ENCODE measurements around the gene CCDC102A. TPM values are rescaled to one million over a fixed set of nuclear protein-coding genes. Genes with fewer than 3 reads are reported as not detected.

Gene CCDC102A
- total and polyA plus RNA-seq, 9 of the 15 experiments (the other 6 are each of a cell fraction or from before 2014, with no cell fraction given), result 0.03 to 4.9 (median 1.4) TPM

DNA sequence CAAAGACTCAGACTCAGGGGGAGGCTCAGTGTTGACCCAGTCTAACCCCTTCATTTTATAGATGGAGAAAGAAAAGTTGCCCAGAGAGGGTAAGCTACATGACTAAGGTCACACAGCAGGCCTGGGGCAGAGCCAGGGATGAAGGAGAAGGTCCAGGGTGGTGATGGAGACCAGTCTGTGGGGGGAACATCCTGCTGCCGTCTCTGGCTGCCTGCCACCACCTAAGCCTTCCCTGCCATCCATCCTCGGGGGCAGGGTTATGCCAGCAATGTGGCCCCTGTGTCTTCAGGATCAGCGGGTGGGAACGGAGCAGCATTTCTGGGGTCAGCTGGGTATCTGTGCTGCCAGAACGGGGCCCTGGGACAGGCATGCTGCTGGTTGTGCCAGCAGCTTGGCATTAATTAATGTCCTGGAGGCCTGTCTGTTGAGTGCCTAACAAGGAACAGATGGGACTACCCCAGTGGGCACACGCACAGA, 55.6 kb downstream of the CCDC102A start (continued):
- TF ChIP-seq, protein P1, sequence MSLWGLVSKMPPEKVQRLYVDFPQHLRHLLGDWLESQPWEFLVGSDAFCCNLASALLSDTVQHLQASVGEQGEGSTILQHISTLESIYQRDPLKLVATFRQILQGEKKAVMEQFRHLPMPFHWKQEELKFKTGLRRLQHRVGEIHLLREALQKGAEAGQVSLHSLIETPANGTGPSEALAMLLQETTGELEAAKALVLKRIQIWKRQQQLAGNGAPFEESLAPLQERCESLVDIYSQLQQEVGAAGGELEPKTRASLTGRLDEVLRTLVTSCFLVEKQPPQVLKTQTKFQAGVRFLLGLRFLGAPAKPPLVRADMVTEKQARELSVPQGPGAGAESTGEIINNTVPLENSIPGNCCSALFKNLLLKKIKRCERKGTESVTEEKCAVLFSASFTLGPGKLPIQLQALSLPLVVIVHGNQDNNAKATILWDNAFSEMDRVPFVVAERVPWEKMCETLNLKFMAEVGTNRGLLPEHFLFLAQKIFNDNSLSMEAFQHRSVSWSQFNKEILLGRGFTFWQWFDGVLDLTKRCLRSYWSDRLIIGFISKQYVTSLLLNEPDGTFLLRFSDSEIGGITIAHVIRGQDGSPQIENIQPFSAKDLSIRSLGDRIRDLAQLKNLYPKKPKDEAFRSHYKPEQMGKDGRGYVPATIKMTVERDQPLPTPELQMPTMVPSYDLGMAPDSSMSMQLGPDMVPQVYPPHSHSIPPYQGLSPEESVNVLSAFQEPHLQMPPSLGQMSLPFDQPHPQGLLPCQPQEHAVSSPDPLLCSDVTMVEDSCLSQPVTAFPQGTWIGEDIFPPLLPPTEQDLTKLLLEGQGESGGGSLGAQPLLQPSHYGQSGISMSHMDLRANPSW (CRISPR knock-in tag; IDR thresholded peaks at IDR 0.05), result no peak
- TF ChIP-seq ZSCAN32 (CRISPR knock-in tag; IDR thresholded peaks at IDR 0.05) (no peak), ZNF354B (CRISPR knock-in tag; IDR thresholded peaks at IDR 0.05) (no peak), KDM1A (IDR thresholded peaks at IDR 0.05) (peak; percentile 85 to 88), BRD9 (IDR thresholded peaks at IDR 0.05; ENCODE audit: low read depth, partially characterized antibody) (peak; percentile 55), NR2F6 (CRISPR knock-in tag; IDR thresholded peaks at IDR 0.05) (no peak), RCOR1 (IDR thresholded peaks at IDR 0.05; ENCODE audit: borderline replicate concordance in 1 of 2, low read depth in 2 of 2, low read length in 2 of 2) (peak in 1 of 2 experiments; percentile 66; a peak in 2 of 4 replicates), TCFL5 (CRISPR knock-in tag; conservative IDR thresholded peaks at IDR 0.05) (no peak), BCOR (IDR thresholded peaks at IDR 0.05) (peak; percentile 97), RBM25 (IDR thresholded peaks at IDR 0.05; ENCODE audit: low read depth, low read length, severe bottlenecking) (peak; percentile 92), ZFP36 (IDR thresholded peaks at IDR 0.05; ENCODE audit: low read depth, low read length, partially characterized antibody) (peak; percentile 91), CBX1 (IDR thresholded peaks at IDR 0.05; ENCODE audit: low read depth) (0 out of 2 replicates have a peak, but pooled peaks have one; percentile 36), SRSF7 (optimal IDR thresholded peaks at IDR 0.05; ENCODE audit: low read depth, low read length) (no peak), PTBP1 (IDR thresholded peaks at IDR 0.05; ENCODE audit: low read depth, low read length) (0 out of 2 replicates have a peak, but pooled peaks have one; percentile 46)
- TF ChIP-seq, protein P2, sequence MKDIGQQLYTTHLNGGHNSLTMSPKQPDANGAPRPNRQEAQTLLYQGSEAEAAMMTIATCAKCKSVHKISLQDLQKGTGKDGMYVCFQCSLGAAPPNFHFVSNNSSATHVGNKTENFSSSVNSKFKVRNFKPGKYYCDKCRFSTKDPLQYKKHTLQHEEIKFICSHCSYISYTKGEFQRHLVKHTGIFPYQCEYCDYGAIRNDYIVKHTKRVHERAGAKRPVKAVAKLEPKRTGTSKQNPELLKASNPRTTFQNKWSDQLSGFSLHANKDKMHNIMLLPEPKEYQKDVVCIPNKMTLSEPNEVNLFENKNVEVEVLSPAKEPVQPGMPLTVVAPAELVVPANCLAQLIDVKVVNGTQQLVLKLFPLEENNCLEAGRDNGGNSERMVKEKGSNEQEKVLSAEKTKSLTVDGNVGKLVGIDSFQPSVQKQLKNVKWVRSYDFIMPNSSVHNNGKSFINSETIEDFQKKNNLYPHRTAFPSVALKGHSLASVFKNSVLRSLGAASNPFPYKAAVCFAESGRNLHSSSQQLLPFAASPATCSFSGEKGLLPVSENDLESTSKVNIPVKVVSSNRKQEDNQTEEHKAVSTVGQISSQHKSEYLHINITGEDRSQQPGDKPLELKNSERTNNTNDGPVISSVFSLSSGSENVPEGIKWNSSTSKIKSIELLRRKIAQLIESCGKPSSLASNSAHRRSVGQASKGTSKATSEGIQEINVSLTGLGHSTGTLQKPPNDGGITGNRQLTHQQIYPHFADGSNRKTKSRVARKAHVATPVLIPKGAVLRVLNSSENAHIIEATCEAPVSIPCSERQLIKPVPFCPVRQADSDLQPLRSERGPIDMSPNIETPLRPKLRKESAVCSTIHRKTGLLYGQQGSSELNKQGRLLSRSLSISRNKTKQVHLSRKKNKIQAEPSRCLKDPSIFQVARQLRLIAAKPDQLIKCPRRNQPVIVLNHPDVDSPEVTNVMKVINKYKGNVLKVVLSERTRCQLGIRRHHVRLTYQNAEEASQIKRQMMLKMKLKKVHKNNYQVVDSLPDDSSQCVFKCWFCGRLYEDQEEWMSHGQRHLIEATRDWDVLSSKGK (CRISPR knock-in tag; IDR thresholded peaks at IDR 0.05), result no peak
- TF ChIP-seq, protein P3, sequence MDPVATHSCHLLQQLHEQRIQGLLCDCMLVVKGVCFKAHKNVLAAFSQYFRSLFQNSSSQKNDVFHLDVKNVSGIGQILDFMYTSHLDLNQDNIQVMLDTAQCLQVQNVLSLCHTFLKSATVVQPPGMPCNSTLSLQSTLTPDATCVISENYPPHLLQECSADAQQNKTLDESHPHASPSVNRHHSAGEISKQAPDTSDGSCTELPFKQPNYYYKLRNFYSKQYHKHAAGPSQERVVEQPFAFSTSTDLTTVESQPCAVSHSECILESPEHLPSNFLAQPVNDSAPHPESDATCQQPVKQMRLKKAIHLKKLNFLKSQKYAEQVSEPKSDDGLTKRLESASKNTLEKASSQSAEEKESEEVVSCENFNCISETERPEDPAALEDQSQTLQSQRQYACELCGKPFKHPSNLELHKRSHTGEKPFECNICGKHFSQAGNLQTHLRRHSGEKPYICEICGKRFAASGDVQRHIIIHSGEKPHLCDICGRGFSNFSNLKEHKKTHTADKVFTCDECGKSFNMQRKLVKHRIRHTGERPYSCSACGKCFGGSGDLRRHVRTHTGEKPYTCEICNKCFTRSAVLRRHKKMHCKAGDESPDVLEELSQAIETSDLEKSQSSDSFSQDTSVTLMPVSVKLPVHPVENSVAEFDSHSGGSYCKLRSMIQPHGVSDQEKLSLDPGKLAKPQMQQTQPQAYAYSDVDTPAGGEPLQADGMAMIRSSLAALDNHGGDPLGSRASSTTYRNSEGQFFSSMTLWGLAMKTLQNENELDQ (CRISPR knock-in tag; IDR thresholded peaks at IDR 0.05; ENCODE audit: borderline replicate concordance), result no peak

Measured in K562 (cell line).